Lower lobe of right lung (tissue), 2 donors: Measurements from ENCODE around the gene DAGLA. TPM values are rescaled to one million over a fixed set of nuclear protein-coding genes. Genes with fewer than 3 reads are reported as not detected.
A peak's percentile ranks its signal among the peaks of the same experiment; 100 is the strongest.

Experiments used
- ATAC-seq, 2 donors: fragments of 200-7000 bp; cut with Tn5 transposase; one replicate each; pipeline ENCODE4 v1.9.1; 2020 to 2022; ENCODE audit warnings: mild to moderate bottlenecking in 2 of 2, moderate library complexity in 2 of 2
- DNase-seq: peaks from one replicate; pipeline ENCODE4 v3.0.0-alpha.2; 2020
- H3K27ac ChIP-seq: fragments of 200-600 bp; one replicate; pipeline ENCODE4 v1.8.0; 2022
- H3K27me3 ChIP-seq: fragments of 200-600 bp; one replicate; pipeline ENCODE4 v1.8.0; 2022; ENCODE audit warnings: low read depth
- H3K36me3 ChIP-seq: fragments of 200-600 bp; one replicate; pipeline ENCODE4 v1.8.0; 2022; ENCODE audit warnings: mild to moderate bottlenecking
- H3K4me1 ChIP-seq: fragments of 200-600 bp; one replicate; pipeline ENCODE4 v1.8.0; 2022
- H3K4me3 ChIP-seq: fragments of 200-600 bp; one replicate; pipeline ENCODE4 v1.8.0; 2022; ENCODE audit warnings: mild to moderate bottlenecking
- H3K9me3 ChIP-seq: fragments of 200-600 bp; one replicate; pipeline ENCODE4 v1.8.0; 2022
- CTCF ChIP-seq: fragments of 200-600 bp; IDR thresholded peaks from one replicate; pipeline ENCODE4 v1.8.0; 2022; ENCODE audit warnings: antibody characterized with exemption, mild to moderate bottlenecking
- intact Hi-C: fragments of 100-400 bp; cut with DNase I; formaldehyde crosslinking; loops from one replicate; pipeline ENCODE4 v1.11.0; 2022
- total RNA-seq: library from RNA; stranded (reverse); fragmentation: NEBNext Ultra II Directional; extraction: Animal tissue kit (Norgen Biotek cat#: 25700); gene quantifications from one replicate; pipeline ENCODE4 v1.2.1, GENCODE V29; 2021
- donor health status: DM: no; HTN: yes; CAD: no; lungs with severe emphysema.

The DAGLA gene
- total RNA-seq, 1 donor from 2014 or later = 7.1 TPM

GRCh38 chr11:61746442-61747191 is 66.4 kb downstream of the DAGLA start:
- DNase-seq = no peak
- H3K27me3 ChIP-seq = peaks cover 15% of the 10 kb centered on the region
- TF ChIP-seq CTCF = no peak
- ATAC-seq = no peak
- intact Hi-C loops = no loop called here
- no peaks in the 10 kb centered on the region for H3K9me3 ChIP-seq
- H3K27ac ChIP-seq = no peak overlapping the region
- H3K4me1 ChIP-seq = peaks cover 7% of the 10 kb centered on the region
- peaks cover 4% of the 10 kb centered on the region for H3K36me3 ChIP-seq
- H3K4me3 ChIP-seq = no peak overlapping the region

- Histone ChIP-seq H3K4me3 (no peak overlapping the region), H3K36me3 (peaks cover 4% of the 10 kb centered on the region), H3K9me3 (no peaks in the 10 kb centered on the region), H3K27me3 (peaks cover 21% of the 10 kb centered on the region), H3K27ac (no peak overlapping the region), H3K4me1 (peaks cover 7% of the 10 kb centered on the region)
- DNase-seq = peak; percentile 84
- intact Hi-C loops = no loop called here
- peak; percentile 85 for TF ChIP-seq CTCF
- peak; percentile 90 to 91 for ATAC-seq
These were observed 67.2 kb downstream of the DAGLA start for GRCh38 chr11:61747192-61747966.

- H3K27me3 ChIP-seq = peaks cover 25% of the 10 kb centered on the region
- DNase-seq (no peak), ATAC-seq (no peak)
- H3K36me3 ChIP-seq = peaks cover 4% of the 10 kb centered on the region
- TF ChIP-seq CTCF = peak; percentile 4
- peaks cover 7% of the 10 kb centered on the region for H3K4me1 ChIP-seq
- H3K9me3 ChIP-seq = no peaks in the 10 kb centered on the region
- H3K27ac ChIP-seq = no peak overlapping the region
- intact Hi-C loops = no loop called here
- no peak overlapping the region for H3K4me3 ChIP-seq
These were observed 67.7 kb downstream of the DAGLA start for GRCh38 chr11:61747967-61748285.

- Histone ChIP-seq H3K4me3 (no peak overlapping the region), H3K9me3 (no peaks in the 10 kb centered on the region), H3K4me1 (peaks cover 7% of the 10 kb centered on the region), H3K27ac (no peak overlapping the region), H3K36me3 (no peaks in the 10 kb centered on the region), H3K27me3 (peaks cover 29% of the 10 kb centered on the region)
- no peak for TF ChIP-seq CTCF
- intact Hi-C loops = no loop called here
- DNase-seq (no peak), ATAC-seq (no peak)
These were observed 69.5 kb downstream of the DAGLA start for GRCh38 chr11:61749591-61750217.

- intact Hi-C loops = no loop called here
- TF ChIP-seq CTCF = no peak
- Histone ChIP-seq H3K27ac (no peak overlapping the region), H3K36me3 (no peaks in the 10 kb centered on the region), H3K9me3 (no peaks in the 10 kb centered on the region), H3K4me3 (no peak overlapping the region), H3K27me3 (peaks cover 29% of the 10 kb centered on the region), H3K4me1 (peaks cover 7% of the 10 kb centered on the region)
- no peak for ATAC-seq
- DNase-seq = no peak
These were observed 70.6 kb downstream of the DAGLA start for GRCh38 chr11:61750631-61751273.
